ENCODE measurements around the gene CFAP70.
A peak's percentile ranks its signal among the peaks of the same experiment; 100 is the strongest.
"Not testable (repeated sequence)": the region's sequence is repeated elsewhere in the genome, so short reads cannot be mapped to it uniquely, and the experiment has no call there.

Gene CFAP70

GRCh38 chr10:73358331-73359279 is at the start of gene CFAP70:
Gene CFAP70 (minus strand): TSS chr10:73358864. CDS start chr10:73354796, 4,068 bp downstream.
- peak; percentile 94 for DNase-seq (ENCODE audit: low spot score)

- DNase-seq (ENCODE audit: low spot score), result no peak
These were observed 49.4 kb upstream of the CFAP70 start for GRCh38 chr10:73408061-73408460.

GRCh38 chr10:73407495-73407894 is 48.8 kb upstream of the CFAP70 start:
- no peak for DNase-seq (ENCODE audit: low spot score)

GRCh38 chr10:73406846-73407245 is 48.2 kb upstream of the CFAP70 start:
- DNase-seq (ENCODE audit: low spot score), result no peak

- DNase-seq (ENCODE audit: low spot score), result no peak
These were observed 46.9 kb upstream of the CFAP70 start for GRCh38 chr10:73405556-73405955.

- no peak for DNase-seq (ENCODE audit: low spot score)
These were observed 46.0 kb upstream of the CFAP70 start for GRCh38 chr10:73404690-73405089.

- no peak for DNase-seq (ENCODE audit: low spot score)
These were observed 43.0 kb upstream of the CFAP70 start for GRCh38 chr10:73401636-73402035.

GRCh38 chr10:73399063-73399462 is 40.4 kb upstream of the CFAP70 start:
- no peak for DNase-seq (ENCODE audit: low spot score)

- DNase-seq (ENCODE audit: low spot score), result no peak
These were observed 39.4 kb upstream of the CFAP70 start for GRCh38 chr10:73398024-73398423.

- DNase-seq (ENCODE audit: low spot score), result not testable (repeated sequence)
These were observed 35.7 kb upstream of the CFAP70 start for GRCh38 chr10:73394325-73394724.

- no peak for DNase-seq (ENCODE audit: low spot score)
These were observed 29.6 kb upstream of the CFAP70 start for GRCh38 chr10:73388228-73388627.

- no peak for DNase-seq (ENCODE audit: low spot score)
These were observed 27.9 kb upstream of the CFAP70 start for GRCh38 chr10:73386583-73386982.

GRCh38 chr10:73379064-73379748 is 20.5 kb upstream of the CFAP70 start:
- DNase-seq (ENCODE audit: low spot score), result no peak

- no peak for DNase-seq (ENCODE audit: low spot score)
These were observed 18.0 kb upstream of the CFAP70 start for GRCh38 chr10:73376679-73377078.

- no peak for DNase-seq (ENCODE audit: low spot score)
These were observed 9.6 kb upstream of the CFAP70 start for GRCh38 chr10:73368238-73368637.

GRCh38 chr10:73366381-73367298 is 8.0 kb upstream of the CFAP70 start:
- DNase-seq (ENCODE audit: low spot score), result no peak

GRCh38 chr10:73364964-73365363 is 6.3 kb upstream of the CFAP70 start:
- no peak for DNase-seq (ENCODE audit: low spot score)

GRCh38 chr10:73359492-73359891 is 828 bp upstream of the CFAP70 start:
- no peak for DNase-seq (ENCODE audit: low spot score)

GRCh38 chr10:73357821-73358220 is 843 bp downstream of the CFAP70 start:
- DNase-seq (ENCODE audit: low spot score), result no peak

- no peak for DNase-seq (ENCODE audit: low spot score)
These were observed 1.5 kb downstream of the CFAP70 start for GRCh38 chr10:73357166-73357565.

GRCh38 chr10:73344269-73344668 is 14.4 kb downstream of the CFAP70 start:
- no peak for DNase-seq (ENCODE audit: low spot score)

GRCh38 chr10:73340121-73340520 is 18.5 kb downstream of the CFAP70 start:
- no peak for DNase-seq (ENCODE audit: low spot score)
